ENCODE results near the gene CDCA3.

DNA sequence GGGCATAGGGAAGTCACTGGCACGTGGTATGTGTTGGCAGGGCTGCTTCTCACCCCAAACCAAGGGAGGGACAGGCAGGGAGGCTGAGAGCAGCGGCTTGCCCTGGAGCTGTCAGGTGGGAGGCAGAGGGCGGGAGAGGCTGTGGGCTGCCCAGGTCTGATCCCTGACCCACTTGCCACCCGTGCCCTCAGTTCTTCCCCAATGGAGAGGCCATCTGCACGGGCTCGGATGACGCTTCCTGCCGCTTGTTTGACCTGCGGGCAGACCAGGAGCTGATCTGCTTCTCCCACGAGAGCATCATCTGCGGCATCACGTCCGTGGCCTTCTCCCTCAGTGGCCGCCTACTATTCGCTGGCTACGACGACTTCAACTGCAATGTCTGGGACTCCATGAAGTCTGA lies 5.7 kb downstream of the CDCA3 start:
- TF ChIP-seq POLR2A (IDR thresholded peaks at IDR 0.05), result no peak
- TF ChIP-seq, protein P1, sequence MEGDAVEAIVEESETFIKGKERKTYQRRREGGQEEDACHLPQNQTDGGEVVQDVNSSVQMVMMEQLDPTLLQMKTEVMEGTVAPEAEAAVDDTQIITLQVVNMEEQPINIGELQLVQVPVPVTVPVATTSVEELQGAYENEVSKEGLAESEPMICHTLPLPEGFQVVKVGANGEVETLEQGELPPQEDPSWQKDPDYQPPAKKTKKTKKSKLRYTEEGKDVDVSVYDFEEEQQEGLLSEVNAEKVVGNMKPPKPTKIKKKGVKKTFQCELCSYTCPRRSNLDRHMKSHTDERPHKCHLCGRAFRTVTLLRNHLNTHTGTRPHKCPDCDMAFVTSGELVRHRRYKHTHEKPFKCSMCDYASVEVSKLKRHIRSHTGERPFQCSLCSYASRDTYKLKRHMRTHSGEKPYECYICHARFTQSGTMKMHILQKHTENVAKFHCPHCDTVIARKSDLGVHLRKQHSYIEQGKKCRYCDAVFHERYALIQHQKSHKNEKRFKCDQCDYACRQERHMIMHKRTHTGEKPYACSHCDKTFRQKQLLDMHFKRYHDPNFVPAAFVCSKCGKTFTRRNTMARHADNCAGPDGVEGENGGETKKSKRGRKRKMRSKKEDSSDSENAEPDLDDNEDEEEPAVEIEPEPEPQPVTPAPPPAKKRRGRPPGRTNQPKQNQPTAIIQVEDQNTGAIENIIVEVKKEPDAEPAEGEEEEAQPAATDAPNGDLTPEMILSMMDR (IDR thresholded peaks at IDR 0.05), result no peak

Data from thyroid gland (tissue), 4 donors.